CD14-positive monocyte (primary cell): ENCODE measurements around the gene VIPR1. TPM values are rescaled to one million over a fixed set of nuclear protein-coding genes. Genes with fewer than 3 reads are reported as not detected.
A peak's percentile ranks its signal among the peaks of the same experiment; 100 is the strongest.

Source experiments
- DNase-seq, 3 donors: peaks; one replicate each; pipeline ENCODE4 v3.0.0-alpha.2; 2011 to 2022
- H2AFZ ChIP-seq: 2 replicates; pipeline ENCODE4 v1.6.0; 2012; ENCODE audit warnings: mild to moderate bottlenecking, low read depth, low read length, inconsistent platforms; ENCODE audit not compliant: insufficient read depth, poor library complexity, severe bottlenecking
- H3K27ac ChIP-seq, 2 donors: 1 replicate in 1 of 2; 2 replicates in 1 of 2; pipeline ENCODE4 v1.5.1; 2012 to 2013; ENCODE audit warnings: low read length in 2 of 2, control low read depth in 1 of 2, inconsistent platforms in 1 of 2, low read depth in 1 of 2, mild to moderate bottlenecking in 1 of 2
- H3K27me3 ChIP-seq, 2 donors: one replicate each; pipeline versions ENCODE4 v1.6.0 to v1.6.1; 2011 to 2013; ENCODE audit warnings: low read length in 2 of 2; ENCODE audit not compliant: control insufficient read depth in 2 of 2, insufficient read depth in 2 of 2
- H3K36me3 ChIP-seq, 2 donors: replicated peaks in 1 of 2; 1 replicate in 1 of 2; 2 replicates in 1 of 2; pipeline versions ENCODE4 v1.5.1 to v1.6.1; 2012 to 2013; ENCODE audit warnings: low read length in 2 of 2, control low read depth in 1 of 2, inconsistent platforms in 1 of 2, mild to moderate bottlenecking in 1 of 2; ENCODE audit not compliant: insufficient read depth in 2 of 2, control insufficient read depth in 1 of 2
- H3K4me1 ChIP-seq, 2 donors: 1 replicate in 1 of 2; 2 replicates in 1 of 2; pipeline versions ENCODE4 v1.5.1 to v1.6.1; 2012 to 2013; ENCODE audit warnings: low read length in 2 of 2, control low read depth in 1 of 2, inconsistent platforms in 1 of 2, mild to moderate bottlenecking in 1 of 2, moderate library complexity in 1 of 2; ENCODE audit not compliant: insufficient read depth in 2 of 2, control insufficient read depth in 1 of 2
- H3K4me2 ChIP-seq: replicated peaks from 2 replicates; pipeline ENCODE3; 2012; ENCODE audit warnings: low read length, moderate library complexity, mild to moderate bottlenecking; ENCODE audit not compliant: poor library complexity, severe bottlenecking; ENCODE audit errors: extremely low read depth
- H3K4me3 ChIP-seq, 3 experiments: fragments of 200-600 bp in 1 of 3; sonication (generic) in 1 of 3; replicated peaks in 1 of 3; 1 replicate in 2 of 3; 2 replicates in 1 of 3; pipeline ENCODE4 v1.5.1; 2011 to 2013; ENCODE audit warnings: low read length in 3 of 3, mild to moderate bottlenecking in 3 of 3, control low read depth in 2 of 3, low read depth in 2 of 3, inconsistent platforms in 1 of 3, moderate library complexity in 1 of 3
- H3K79me2 ChIP-seq: 2 replicates; pipeline ENCODE4 v1.6.0; 2012; ENCODE audit warnings: mild to moderate bottlenecking, control low read depth, inconsistent platforms, low read length, moderate library complexity; ENCODE audit not compliant: insufficient read depth
- H3K9ac ChIP-seq: 2 replicates; pipeline ENCODE4 v1.6.0; 2017; ENCODE audit warnings: low read length, mild to moderate bottlenecking; ENCODE audit not compliant: insufficient read depth, poor library complexity, severe bottlenecking
- H3K9me3 ChIP-seq, 2 donors: replicated peaks in 1 of 2; 1 replicate in 1 of 2; 2 replicates in 1 of 2; pipeline versions ENCODE4 v1.5.1 to v1.6.1; 2012 to 2013; ENCODE audit warnings: low read length in 2 of 2, control low read depth in 1 of 2; ENCODE audit not compliant: control insufficient read depth in 1 of 2, insufficient read depth in 1 of 2
- H4K20me1 ChIP-seq: 2 replicates; pipeline ENCODE4 v1.6.0; 2012; ENCODE audit warnings: mild to moderate bottlenecking, low read length, control low read depth, moderate library complexity; ENCODE audit not compliant: insufficient read depth
- H3K27ac Mint-ChIP-seq, 7 donors: one replicate each; pipeline ENCODE4 v1.8.0; 2020; ENCODE audit warnings: mild to moderate bottlenecking in 7 of 7, mixed read lengths in 7 of 7, moderate library complexity in 6 of 7, inconsistent platforms in 2 of 7
- H3K27me3 Mint-ChIP-seq, 3 donors: one replicate each; pipeline ENCODE4 v1.8.0; 2021 to 2022; ENCODE audit warnings: low read depth in 3 of 3, mild to moderate bottlenecking in 3 of 3, mixed read lengths in 3 of 3, moderate library complexity in 3 of 3, inconsistent platforms in 1 of 3
- H3K36me3 Mint-ChIP-seq, 2 donors: one replicate each; pipeline ENCODE4 v1.8.0; 2020; ENCODE audit warnings: mixed read lengths in 2 of 2, inconsistent platforms in 1 of 2, mild to moderate bottlenecking in 1 of 2
- H3K4me1 Mint-ChIP-seq: one replicate; pipeline ENCODE4 v1.8.0; 2020; ENCODE audit warnings: mild to moderate bottlenecking, mixed read lengths
- H3K4me3 Mint-ChIP-seq, 2 donors: one replicate each; pipeline ENCODE4 v1.8.0; 2020; ENCODE audit warnings: mild to moderate bottlenecking in 2 of 2, mixed read lengths in 2 of 2, moderate library complexity in 1 of 2
- H3K9me3 Mint-ChIP-seq, 7 donors: one replicate each; pipeline ENCODE4 v1.8.0; 2020 to 2022; ENCODE audit warnings: mixed read lengths in 7 of 7, mild to moderate bottlenecking in 6 of 7, moderate library complexity in 6 of 7, inconsistent platforms in 2 of 7
- CTCF ChIP-seq: fragments of 200-600 bp; IDR thresholded peaks from one replicate; pipeline ENCODE4 v1.8.0; 2022; ENCODE audit warnings: antibody characterized with exemption, mild to moderate bottlenecking
- WGBS: methylation state at CpG from one replicate; pipeline ENCODE4 v1.1.5; 2013; ENCODE audit warnings: missing lambda C conversion rate; ENCODE audit not compliant: insufficient coverage; 5-methylcytosine and 5-hydroxymethylcytosine counted together
- intact Hi-C, 2 donors: fragments of 100-400 bp; cut with micrococcal nuclease; formaldehyde crosslinking; loops; one replicate each; pipeline versions ENCODE4 v1.15.0 to v1.15.1; 2023
- polyA plus RNA-seq, 3 donors: library from polyadenylated mRNA; depleted of rRNA in 1 of 3; unstranded in 2 of 3; stranded (reverse) in 1 of 3; fragments of 300-500 nt in 2 of 3; fragments of >200 nt in 1 of 3; fragmentation: Illumina TruSeq in 2 of 3; gene quantifications; 1 replicate in 2 of 3; 2 replicates in 1 of 3; pipeline ENCODE4 v1.2.3, GENCODE V29; 2012 to 2021

VIPR1 gene
- polyA plus RNA-seq, 3 donors = 15.5 to 80.9 (median 16.0) TPM

- no peak for DNase-seq
- TF ChIP-seq CTCF = no peak
These were observed 7.0 kb upstream of the VIPR1 start for GRCh38 chr3:42495393-42495792.

GRCh38 chr3:42497009-42497731 is 5.3 kb upstream of the VIPR1 start:
- Histone ChIP-seq H3K27ac (no peak overlapping the region), H4K20me1 (no peaks in the 10 kb centered on the region), H3K4me1 (peaks cover 25 to 30% of the 10 kb centered on the region in 2 donors), H3K4me2 (no peak overlapping the region), H2AFZ (no peak overlapping the region), H3K27me3 (peaks cover 12 to 26% of the 10 kb centered on the region in 2 donors), H3K9ac (no peak overlapping the region), H3K4me3 (no peak overlapping the region), H3K9me3 (no peaks in the 10 kb centered on the region), H3K79me2 (no peaks in the 10 kb centered on the region), H3K36me3 (no peaks in the 10 kb centered on the region)
- no peak overlapping the region for H3K27ac Mint-ChIP-seq
- peak overlapping the region in 1 of 2 donors; percentile 17 for H3K4me3 Mint-ChIP-seq
- intact Hi-C loops = loop anchor here in 1 of 2 donors (10.0 kb wide), 1 partner anchor 248 kb away; no protein-coding TSS in a partner anchor
- 81% methylated on average over 5 of the region's 13 CpGs for WGBS
- no peak for DNase-seq
- peaks cover 27% of the 10 kb centered on the region for H3K4me1 Mint-ChIP-seq
- peaks cover 0 to 8% of the 10 kb centered on the region in 2 donors for H3K36me3 Mint-ChIP-seq
- peaks cover 30 to 48% (median 34%) of the 10 kb centered on the region in 3 donors for H3K27me3 Mint-ChIP-seq
- TF ChIP-seq CTCF = no peak
- H3K9me3 Mint-ChIP-seq = peaks cover 0 to 4% (median 3%) of the 10 kb centered on the region in 7 donors

More at GRCh38 chr3:42495393-42495792, 7.0 kb upstream of the VIPR1 start:
- H3K79me2 ChIP-seq = no peaks in the 10 kb centered on the region
- H4K20me1 ChIP-seq = no peaks in the 10 kb centered on the region
- no peak overlapping the region for H2AFZ ChIP-seq
- no peak overlapping the region for H3K27ac ChIP-seq
- no peaks in the 10 kb centered on the region for H3K36me3 ChIP-seq
- Mint-ChIP-seq H3K27ac (no peak overlapping the region), H3K27me3 (peaks cover 16 to 33% (median 22%) of the 10 kb centered on the region in 3 donors), H3K36me3 (peaks cover 0 to 2% of the 10 kb centered on the region in 2 donors), H3K4me1 (peaks cover 33% of the 10 kb centered on the region), H3K9me3 (peaks cover 0 to 3% (median 0%) of the 10 kb centered on the region in 7 donors), H3K4me3 (no peak overlapping the region)
- H3K9me3 ChIP-seq = no peaks in the 10 kb centered on the region
- no peak overlapping the region for H3K4me3 ChIP-seq
- H3K27me3 ChIP-seq = peaks cover 5 to 13% of the 10 kb centered on the region in 2 donors
- H3K4me2 ChIP-seq = no peak overlapping the region
- intact Hi-C loops = loop anchor here in 1 of 2 donors (10.0 kb wide), 1 partner anchor 249 kb away; no protein-coding TSS in a partner anchor
- peaks cover 32 to 34% of the 10 kb centered on the region in 2 donors for H3K4me1 ChIP-seq
- no peak overlapping the region for H3K9ac ChIP-seq
